ENCODE measurements around the gene PSAT1.
"Not testable (repeated sequence)": the region's sequence is repeated elsewhere in the genome, so short reads cannot be mapped to it uniquely, and the experiment has no call there.

PSAT1 gene

DNA sequence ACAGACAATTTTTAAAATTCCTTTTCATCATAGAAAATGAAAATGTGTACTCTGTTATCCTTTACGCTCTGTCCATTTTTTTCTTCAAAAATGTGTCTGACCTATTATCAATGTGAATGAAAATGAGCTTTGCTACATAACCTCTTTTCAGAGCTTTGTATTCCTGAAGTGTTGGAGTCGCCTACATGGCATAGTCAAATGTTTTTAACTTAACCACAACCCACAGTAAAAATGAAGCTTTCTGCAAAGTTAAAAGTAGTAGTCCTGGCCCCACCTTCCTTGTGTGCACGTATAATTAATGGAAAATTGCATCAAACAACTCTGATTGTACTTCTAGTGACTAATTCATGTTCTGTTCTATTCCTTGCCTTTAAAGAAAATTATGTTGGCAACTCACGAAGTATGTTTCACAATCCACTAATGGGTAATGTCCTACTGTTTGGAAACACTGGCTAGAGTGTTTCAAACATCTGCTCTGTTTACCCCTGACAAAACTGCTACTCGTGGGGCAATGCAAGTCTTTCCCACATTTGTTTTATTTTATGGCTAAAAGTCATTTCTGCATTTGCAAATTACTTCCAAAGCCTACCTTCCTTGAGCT lies 18.6 kb upstream of the PSAT1 start:
- Histone ChIP-seq H3K36me3 (ENCODE audit: control insufficient read depth, insufficient read depth, low read length) (no peaks in the 10 kb centered on the region), H3K9me3 (ENCODE audit: control insufficient read depth, low read length) (no peaks in the 10 kb centered on the region), H3K27ac (ENCODE audit: low read depth, low read length, severe bottlenecking) (no peak overlapping the region), H3K4me3 (ENCODE audit: extremely low read depth, insufficient read depth, low read length, poor library complexity, severe bottlenecking) (no peak overlapping the region), H3K4me1 (ENCODE audit: control insufficient read depth, insufficient read depth, low read length, poor library complexity, severe bottlenecking) (peaks cover 7% of the 10 kb centered on the region)
- 86 to 87% methylated on average over 3 of the region's 5 CpGs for WGBS, 2 experiments (ENCODE audit: insufficient coverage in 2 of 2)

- Histone ChIP-seq H3K36me3 (ENCODE audit: control insufficient read depth, insufficient read depth, low read length) (no peaks in the 10 kb centered on the region), H3K27ac (ENCODE audit: low read depth, low read length, severe bottlenecking) (no peak overlapping the region), H3K9me3 (ENCODE audit: control insufficient read depth, low read length) (no peaks in the 10 kb centered on the region), H3K4me3 (ENCODE audit: extremely low read depth, insufficient read depth, low read length, poor library complexity, severe bottlenecking) (no peak overlapping the region), H3K4me1 (ENCODE audit: control insufficient read depth, insufficient read depth, low read length, poor library complexity, severe bottlenecking) (peaks cover 4% of the 10 kb centered on the region)
- WGBS, 2 experiments (ENCODE audit: insufficient coverage in 2 of 2), result no CpG with 5 or more reads among the region's 1 CpG
Measured at GRCh38 chr9:78278801-78279200, 18.1 kb upstream of the PSAT1 start.

DNA sequence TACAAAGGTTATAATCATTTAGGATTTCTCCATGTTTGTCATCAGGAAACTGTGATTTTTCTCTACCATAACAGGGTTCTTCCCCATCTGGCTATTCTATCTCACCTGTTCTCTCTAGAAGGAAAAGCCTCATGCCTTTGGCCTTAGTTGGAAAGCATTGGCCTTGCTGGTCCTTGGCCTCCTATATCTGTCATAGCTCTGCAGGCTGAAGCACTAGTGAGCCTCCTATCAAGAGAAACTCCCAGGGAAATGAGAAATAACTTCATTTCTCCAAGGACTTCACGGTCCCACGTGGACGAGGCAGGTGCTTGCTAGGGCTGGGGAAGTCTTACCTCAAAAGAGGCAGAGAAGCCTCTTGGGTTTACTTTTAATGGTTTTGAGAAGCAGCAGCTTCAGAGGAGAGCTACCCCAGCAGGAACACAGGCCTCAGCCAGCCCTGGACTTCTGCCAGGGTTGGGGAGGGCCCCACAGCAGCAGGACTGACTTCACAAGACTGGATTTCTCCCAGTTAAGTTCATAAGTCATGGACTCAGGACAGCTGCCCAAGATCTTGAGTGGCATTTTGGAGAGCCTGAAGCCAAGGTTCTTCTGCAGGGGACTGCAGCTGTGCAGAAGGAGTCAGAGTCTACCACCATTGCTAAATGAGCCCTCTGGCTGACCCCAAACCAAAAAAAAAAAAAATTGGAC lies 15.8 kb upstream of the PSAT1 start:
- Histone ChIP-seq H3K27ac (ENCODE audit: low read depth, low read length, severe bottlenecking) (no peak overlapping the region), H3K36me3 (ENCODE audit: control insufficient read depth, insufficient read depth, low read length) (no peaks in the 10 kb centered on the region), H3K9me3 (ENCODE audit: control insufficient read depth, low read length) (no peaks in the 10 kb centered on the region), H3K4me1 (ENCODE audit: control insufficient read depth, insufficient read depth, low read length, poor library complexity, severe bottlenecking) (no peaks in the 10 kb centered on the region), H3K4me3 (ENCODE audit: extremely low read depth, insufficient read depth, low read length, poor library complexity, severe bottlenecking) (no peak overlapping the region)
- 100% methylated on average over 3 of the region's 3 CpGs for WGBS, 2 experiments (ENCODE audit: insufficient coverage in 2 of 2)

DNA sequence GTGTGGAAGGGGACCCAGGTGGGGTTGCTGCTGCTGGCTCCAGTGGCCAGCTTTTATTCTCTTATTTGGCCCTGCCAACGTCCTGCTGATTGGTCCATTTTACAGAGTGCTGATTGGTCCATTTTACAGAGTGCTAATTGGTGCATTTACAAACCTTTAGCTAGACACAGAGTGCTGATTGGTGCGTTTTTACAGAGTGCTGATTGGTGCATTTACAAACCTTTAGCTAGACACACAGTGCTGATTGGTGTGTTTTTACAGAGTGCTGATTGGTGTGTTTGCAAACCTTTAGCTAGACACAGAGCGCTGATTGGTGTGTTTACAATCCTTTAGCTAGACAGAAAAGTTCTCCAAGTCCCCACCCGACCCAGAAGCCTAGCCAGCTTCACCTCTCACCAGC lies 12.7 kb upstream of the PSAT1 start:
- H3K36me3 ChIP-seq (ENCODE audit: control insufficient read depth, insufficient read depth, low read length); H3K9me3 ChIP-seq (ENCODE audit: control insufficient read depth, low read length); H3K27ac ChIP-seq (ENCODE audit: low read depth, low read length, severe bottlenecking); H3K4me3 ChIP-seq (ENCODE audit: extremely low read depth, insufficient read depth, low read length, poor library complexity, severe bottlenecking); H3K4me1 ChIP-seq (ENCODE audit: control insufficient read depth, insufficient read depth, low read length, poor library complexity, severe bottlenecking): not testable (repeated sequence)
- WGBS, 2 experiments (ENCODE audit: insufficient coverage in 2 of 2), result 86 to 100% methylated on average over 1 to 2 of the region's 4 CpGs

DNA sequence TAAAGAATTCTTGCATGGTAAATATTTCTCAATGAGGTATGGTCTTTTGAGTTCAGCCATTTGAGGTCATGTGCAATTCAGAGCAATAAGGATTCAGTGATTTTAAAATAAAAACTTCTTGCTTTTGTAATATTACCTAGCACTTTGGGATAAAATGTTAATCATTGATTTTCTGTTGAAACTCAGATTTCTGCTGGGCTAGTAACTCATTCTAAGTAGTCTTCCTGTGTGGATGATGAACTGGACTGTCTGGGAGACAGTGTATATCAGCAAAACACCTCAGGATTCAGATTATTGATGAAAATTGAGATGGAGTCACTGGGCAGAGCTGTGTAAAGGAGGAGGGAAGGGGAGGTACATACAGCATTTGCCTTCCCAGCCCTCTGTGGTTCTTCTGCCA lies 10.8 kb upstream of the PSAT1 start:
- H3K4me3 ChIP-seq (ENCODE audit: extremely low read depth, insufficient read depth, low read length, poor library complexity, severe bottlenecking), result no peak overlapping the region
- no peaks in the 10 kb centered on the region for H3K9me3 ChIP-seq (ENCODE audit: control insufficient read depth, low read length)
- no peaks in the 10 kb centered on the region for H3K36me3 ChIP-seq (ENCODE audit: control insufficient read depth, insufficient read depth, low read length)
- H3K27ac ChIP-seq (ENCODE audit: low read depth, low read length, severe bottlenecking), result no peak overlapping the region
- H3K4me1 ChIP-seq (ENCODE audit: control insufficient read depth, insufficient read depth, low read length, poor library complexity, severe bottlenecking), result no peaks in the 10 kb centered on the region

GRCh38 chr9:78286946-78287388 lies 10.0 kb upstream of the PSAT1 start:
- 97 to 100% methylated on average over 4 to 5 of the region's 6 CpGs for WGBS, 2 experiments (ENCODE audit: insufficient coverage in 2 of 2)

GRCh38 chr9:78288214-78288892 lies 8.6 kb upstream of the PSAT1 start:
- Histone ChIP-seq H3K4me3 (ENCODE audit: extremely low read depth, insufficient read depth, low read length, poor library complexity, severe bottlenecking) (no peak overlapping the region), H3K9me3 (ENCODE audit: control insufficient read depth, low read length) (no peaks in the 10 kb centered on the region)
- WGBS, 2 experiments (ENCODE audit: insufficient coverage in 2 of 2), result 75 to 94% methylated on average over 4 to 5 of the region's 8 CpGs

More at GRCh38 chr9:78286946-78287388, 10.0 kb upstream of the PSAT1 start:
- no peaks in the 10 kb centered on the region for H3K4me1 ChIP-seq (ENCODE audit: control insufficient read depth, insufficient read depth, low read length, poor library complexity, severe bottlenecking)
- no peaks in the 10 kb centered on the region for H3K36me3 ChIP-seq (ENCODE audit: control insufficient read depth, insufficient read depth, low read length)
- no peak overlapping the region for H3K27ac ChIP-seq (ENCODE audit: low read depth, low read length, severe bottlenecking)
- H3K4me3 ChIP-seq (ENCODE audit: extremely low read depth, insufficient read depth, low read length, poor library complexity, severe bottlenecking), result no peak overlapping the region
- no peaks in the 10 kb centered on the region for H3K9me3 ChIP-seq (ENCODE audit: control insufficient read depth, low read length)

DNA sequence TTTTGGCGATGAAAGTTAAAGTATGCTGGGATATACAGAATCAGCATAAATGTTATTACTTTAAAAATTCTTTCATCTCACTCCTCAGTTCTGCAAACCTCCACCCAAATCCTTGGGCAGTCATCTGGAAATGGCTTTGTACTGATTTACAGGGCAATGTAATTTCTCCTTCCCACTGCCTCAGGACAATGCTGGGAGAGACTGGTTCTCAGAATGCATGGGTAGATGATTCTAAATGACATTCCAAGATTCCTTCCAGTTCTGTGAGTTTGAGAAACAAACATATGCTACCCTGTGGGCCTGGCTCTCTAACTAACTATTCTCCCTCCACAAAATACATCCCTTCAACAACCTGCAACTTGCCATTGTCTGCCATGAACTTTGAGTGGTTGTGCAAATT lies 7.5 kb upstream of the PSAT1 start:
- WGBS, 2 experiments (ENCODE audit: insufficient coverage in 2 of 2), result no CpG with 5 or more reads among the region's 1 CpG
- Histone ChIP-seq H3K4me1 (ENCODE audit: control insufficient read depth, insufficient read depth, low read length, poor library complexity, severe bottlenecking) (no peaks in the 10 kb centered on the region), H3K4me3 (ENCODE audit: extremely low read depth, insufficient read depth, low read length, poor library complexity, severe bottlenecking) (no peak overlapping the region), H3K9me3 (ENCODE audit: control insufficient read depth, low read length) (no peaks in the 10 kb centered on the region), H3K27ac (ENCODE audit: low read depth, low read length, severe bottlenecking) (no peak overlapping the region), H3K36me3 (ENCODE audit: control insufficient read depth, insufficient read depth, low read length) (no peaks in the 10 kb centered on the region)

More at GRCh38 chr9:78288214-78288892, 8.6 kb upstream of the PSAT1 start:
- Histone ChIP-seq H3K36me3 (ENCODE audit: control insufficient read depth, insufficient read depth, low read length) (no peaks in the 10 kb centered on the region), H3K27ac (ENCODE audit: low read depth, low read length, severe bottlenecking) (no peak overlapping the region), H3K4me1 (ENCODE audit: control insufficient read depth, insufficient read depth, low read length, poor library complexity, severe bottlenecking) (no peaks in the 10 kb centered on the region)

GRCh38 chr9:78291240-78291925 lies 5.5 kb upstream of the PSAT1 start:
- H3K36me3 ChIP-seq (ENCODE audit: control insufficient read depth, insufficient read depth, low read length), result no peaks in the 10 kb centered on the region
- 89 to 100% methylated on average over 6 to 8 of the region's 8 CpGs for WGBS, 2 experiments (ENCODE audit: insufficient coverage in 2 of 2)
- H3K9me3 ChIP-seq (ENCODE audit: control insufficient read depth, low read length), result no peaks in the 10 kb centered on the region
- no peak overlapping the region for H3K4me3 ChIP-seq (ENCODE audit: extremely low read depth, insufficient read depth, low read length, poor library complexity, severe bottlenecking)
- peaks cover 5% of the 10 kb centered on the region for H3K4me1 ChIP-seq (ENCODE audit: control insufficient read depth, insufficient read depth, low read length, poor library complexity, severe bottlenecking)
- H3K27ac ChIP-seq (ENCODE audit: low read depth, low read length, severe bottlenecking), result no peak overlapping the region

DNA sequence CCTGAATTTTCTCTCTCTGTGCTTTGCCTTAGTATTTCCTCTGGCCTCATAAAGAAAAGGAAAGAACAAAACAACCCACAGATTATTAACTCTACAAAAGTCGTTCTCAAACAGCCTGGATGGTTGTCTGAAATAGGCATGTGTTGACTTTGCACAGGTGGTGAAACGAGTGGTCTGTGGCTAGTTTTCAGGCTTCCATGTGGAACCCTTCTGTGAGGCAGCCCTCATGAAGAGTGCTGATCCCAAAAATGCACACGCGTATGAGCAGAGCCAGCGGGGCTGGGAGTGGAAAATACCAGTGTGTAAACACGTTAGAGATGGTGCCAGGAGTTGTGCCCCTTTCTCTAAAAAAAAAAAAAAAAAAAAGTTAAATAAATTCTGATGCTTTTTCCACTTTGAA lies 4.9 kb upstream of the PSAT1 start:
- Histone ChIP-seq H3K4me1 (ENCODE audit: control insufficient read depth, insufficient read depth, low read length, poor library complexity, severe bottlenecking) (peaks cover 5% of the 10 kb centered on the region), H3K36me3 (ENCODE audit: control insufficient read depth, insufficient read depth, low read length) (no peaks in the 10 kb centered on the region), H3K27ac (ENCODE audit: low read depth, low read length, severe bottlenecking) (no peak overlapping the region), H3K4me3 (ENCODE audit: extremely low read depth, insufficient read depth, low read length, poor library complexity, severe bottlenecking) (no peak overlapping the region), H3K9me3 (ENCODE audit: control insufficient read depth, low read length) (no peaks in the 10 kb centered on the region)
- WGBS, 2 experiments (ENCODE audit: insufficient coverage in 2 of 2), result 90 to 93% methylated on average over 3 of the region's 6 CpGs
